ENCODE results near the gene REPS2.

Gene REPS2

DNA sequence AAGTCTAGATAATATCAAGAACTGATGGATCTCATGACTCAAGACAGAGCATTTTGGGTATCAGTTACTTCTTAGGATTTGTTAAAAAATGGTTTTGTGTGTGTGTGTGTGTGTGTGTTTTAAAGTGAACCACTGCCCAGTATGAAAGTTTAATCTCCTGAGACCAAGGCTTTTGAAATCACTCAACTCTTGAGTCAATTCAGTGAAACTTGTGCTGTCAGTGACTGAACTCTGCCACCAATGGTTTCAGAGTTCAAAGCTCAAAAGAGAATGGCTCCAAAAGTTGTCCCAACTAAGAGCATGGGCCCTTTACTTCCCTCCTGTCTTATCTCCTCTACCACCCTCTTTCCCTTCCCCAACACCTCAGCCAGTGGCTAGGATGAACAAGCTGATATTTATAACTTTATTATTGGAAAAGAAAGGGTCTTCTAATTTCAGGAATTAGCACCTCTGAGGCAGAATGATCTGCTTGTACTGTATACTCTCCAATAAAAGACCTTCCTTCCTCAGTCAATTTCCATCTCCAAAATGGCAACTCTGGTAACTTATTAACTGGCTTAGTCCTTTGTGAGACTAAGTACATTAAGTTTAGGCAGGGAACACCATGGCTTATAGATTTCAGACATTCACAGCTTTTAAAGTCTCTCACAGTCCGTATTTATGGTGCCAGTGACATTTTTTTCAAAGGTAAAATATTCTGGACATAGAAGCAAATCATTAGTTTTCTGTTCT, 152.2 kb downstream of the REPS2 start:
- no peak for DNase-seq

DNA sequence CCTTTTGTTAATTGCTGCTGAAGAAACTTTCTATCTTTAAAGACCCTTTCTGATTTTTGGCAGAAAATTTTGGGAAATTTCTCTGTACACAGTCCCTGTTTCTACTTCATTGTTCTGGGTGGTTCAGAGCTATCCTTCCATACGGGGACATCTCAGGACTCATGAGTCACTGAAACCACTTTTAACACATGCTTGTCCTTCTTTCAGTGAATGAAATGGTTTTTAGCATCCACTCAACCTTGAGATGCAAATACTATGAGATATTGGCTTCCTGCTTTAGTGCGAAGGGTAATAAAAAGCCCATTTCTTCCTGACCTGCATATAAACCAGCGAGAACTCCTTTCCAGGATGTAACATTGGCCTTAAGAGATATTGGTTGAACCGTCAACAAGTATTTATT, 158.0 kb downstream of the REPS2 start:
- DNase-seq = no peak

- DNase-seq = no peak
Measured at GRCh38 chrX:17120816-17121215, 174.4 kb downstream of the REPS2 start.

- DNase-seq = no peak
Measured at GRCh38 chrX:17154001-17154400, 207.5 kb downstream of the REPS2 start.

GRCh38 chrX:17160975-17161374, 214.5 kb downstream of the REPS2 start:
- DNase-seq = no peak

DNA sequence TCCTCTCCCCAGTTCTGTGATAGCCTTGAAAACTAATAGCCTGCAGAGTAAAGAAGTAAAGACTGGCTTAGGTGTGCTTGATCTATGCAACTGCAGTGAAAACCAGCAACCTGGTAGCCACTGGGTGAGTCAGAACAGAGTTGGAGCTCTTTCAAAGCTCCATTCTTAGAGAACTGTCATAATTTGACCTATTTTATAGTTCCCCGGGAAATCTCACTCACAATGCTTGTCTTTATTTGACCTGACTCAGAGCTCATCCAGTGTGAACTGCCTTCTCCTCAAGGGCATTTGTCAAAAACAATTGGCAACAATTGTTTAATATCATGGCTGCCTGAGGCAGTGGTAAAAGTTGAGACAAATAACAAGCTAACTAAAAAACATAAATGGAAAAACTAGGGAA, 215.5 kb downstream of the REPS2 start:
- no peak for DNase-seq

GRCh38 chrX:17164079-17164478, 217.6 kb downstream of the REPS2 start:
- DNase-seq = no peak

DNA sequence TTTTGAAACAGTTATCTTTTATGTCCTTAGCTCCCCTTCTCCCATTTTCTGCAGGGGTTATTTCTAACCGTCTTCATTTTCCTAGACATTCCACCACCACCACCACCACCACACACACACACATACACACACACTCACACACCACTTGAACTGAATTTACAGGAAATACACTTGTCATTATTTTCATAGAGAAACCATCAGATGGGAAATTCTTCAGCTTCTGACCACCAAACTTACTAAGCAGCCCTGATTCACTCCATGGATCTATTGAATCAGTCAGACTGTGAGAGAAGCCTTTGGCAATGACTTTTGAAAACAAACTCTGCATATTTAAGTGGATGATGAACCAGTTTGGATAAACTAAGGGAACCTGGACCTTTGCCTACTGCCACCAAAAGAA, 218.5 kb downstream of the REPS2 start:
- no peak for DNase-seq

DNA sequence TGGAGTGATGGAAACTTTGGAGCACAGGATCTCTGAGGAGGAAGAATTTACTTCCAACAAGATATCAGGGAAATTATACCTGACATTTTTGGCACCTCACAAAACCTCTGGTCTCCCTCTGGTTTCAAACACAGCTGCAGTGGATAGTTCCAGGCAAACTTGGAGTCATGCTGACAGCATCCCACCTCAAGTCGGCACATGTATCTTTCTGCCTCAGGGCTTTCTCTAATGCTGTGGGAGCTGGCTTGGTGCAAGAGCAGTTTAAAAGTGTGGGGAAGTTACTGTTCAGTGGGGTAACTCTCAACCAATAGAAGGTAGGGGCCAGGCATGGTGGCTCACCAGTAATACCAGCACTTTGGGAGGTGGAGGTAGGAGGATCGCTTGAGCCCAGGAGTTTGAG, 221.5 kb downstream of the REPS2 start:
- DNase-seq = no peak

GRCh38 chrX:17170973-17171372, 224.5 kb downstream of the REPS2 start:
- DNase-seq = no peak

GRCh38 chrX:17174671-17175070, 228.2 kb downstream of the REPS2 start:
- DNase-seq = no peak

- no peak for DNase-seq
Measured at GRCh38 chrX:17182317-17182716, 235.9 kb downstream of the REPS2 start.

GRCh38 chrX:17183566-17183965, 237.1 kb downstream of the REPS2 start:
- DNase-seq = no peak

DNA sequence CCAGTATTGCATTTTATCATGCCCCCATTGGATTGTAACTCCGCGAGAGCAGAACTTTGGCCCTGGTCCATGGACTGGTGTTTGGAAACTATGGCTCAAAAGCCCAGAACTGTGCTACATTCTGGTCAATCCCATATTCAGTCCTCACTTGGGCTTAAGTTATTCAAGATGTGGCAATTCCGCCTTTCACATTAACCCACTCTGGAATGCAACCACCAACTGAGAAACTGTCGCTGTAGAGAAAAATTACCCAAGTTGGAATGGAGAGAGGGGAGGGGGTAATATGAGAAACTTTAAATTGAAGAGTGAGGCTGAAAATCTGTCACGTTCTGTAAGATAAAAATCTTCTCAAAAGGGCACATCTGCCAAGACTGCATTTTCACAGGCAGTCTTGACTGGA, 239.0 kb downstream of the REPS2 start:
- no peak for DNase-seq

DNA sequence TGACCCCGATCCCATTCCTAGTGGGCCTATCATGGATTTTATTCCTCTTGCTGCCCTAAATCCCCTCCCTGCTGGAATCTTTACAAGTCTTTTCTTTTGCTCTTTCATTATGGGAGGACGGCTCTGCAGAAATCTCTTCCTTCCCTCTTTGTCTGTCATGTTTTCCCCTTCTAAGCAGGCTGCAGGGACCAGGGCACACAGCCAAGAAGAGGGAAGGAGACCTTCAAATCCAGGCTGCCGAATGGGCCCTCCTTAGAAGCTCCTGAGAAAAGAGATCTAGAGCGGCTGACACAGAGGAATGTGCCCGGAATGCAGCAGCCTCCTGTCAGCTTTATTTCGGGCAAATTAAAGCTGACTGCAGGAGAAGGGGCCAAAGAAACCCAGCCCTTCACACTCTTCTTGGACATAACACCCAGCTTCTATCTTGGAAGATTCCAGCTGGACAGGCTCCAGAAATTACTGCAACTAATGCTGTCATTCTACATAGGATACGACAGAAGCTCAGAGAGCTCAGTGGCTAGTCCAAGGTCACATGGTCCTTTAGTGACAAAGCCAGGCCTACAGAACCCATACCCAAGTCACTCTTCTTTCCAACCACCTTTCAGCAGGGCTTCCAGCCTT, 240.8 kb downstream of the REPS2 start:
- DNase-seq = no peak

- no peak for DNase-seq
Measured at GRCh38 chrX:17192106-17192505, 245.6 kb downstream of the REPS2 start.
